Right forelimb (tissue), 1 donor: ENCODE results near the gene AATF.

Experiments used
- DNase-seq: peaks from one replicate; pipeline ENCODE4 v3.0.0-alpha.2; 2018

AATF gene

GRCh38 chr17:36942019-36942599 is 6.6 kb upstream of the AATF start:
- DNase-seq: no peak

- peak; percentile 45 for DNase-seq
These were observed 6.1 kb upstream of the AATF start for GRCh38 chr17:36942631-36943125.

GRCh38 chr17:36943250-36944191 is 5.2 kb upstream of the AATF start:
- no peak for DNase-seq

GRCh38 chr17:36944553-36944952 is 4.2 kb upstream of the AATF start:
- DNase-seq: no peak

- no peak for DNase-seq
These were observed 3.6 kb upstream of the AATF start for GRCh38 chr17:36945140-36945539.

GRCh38 chr17:36945959-36946725 is 2.6 kb upstream of the AATF start:
- no peak for DNase-seq

- DNase-seq: no peak
These were observed 2.0 kb upstream of the AATF start for GRCh38 chr17:36946726-36947091.

GRCh38 chr17:36947922-36948716 is 635 bp upstream of the AATF start:
- no peak for DNase-seq

- DNase-seq: no peak
These were observed 740 bp downstream of the AATF start for GRCh38 chr17:36949461-36949927.

GRCh38 chr17:36950027-36950426 is 1.3 kb downstream of the AATF start:
- DNase-seq: no peak

- no peak for DNase-seq
These were observed 2.5 kb downstream of the AATF start for GRCh38 chr17:36951084-36951789.

- DNase-seq: no peak
These were observed 22.8 kb downstream of the AATF start for GRCh38 chr17:36971508-36971907.

- no peak for DNase-seq
These were observed 23.5 kb downstream of the AATF start for GRCh38 chr17:36972186-36972700.

GRCh38 chr17:36972905-36973304 is 24.2 kb downstream of the AATF start:
- no peak for DNase-seq

- no peak for DNase-seq
These were observed 27.3 kb downstream of the AATF start for GRCh38 chr17:36975922-36976515.

GRCh38 chr17:36977066-36977465 is 28.3 kb downstream of the AATF start:
- DNase-seq: no peak

GRCh38 chr17:36977568-36977967 is 28.8 kb downstream of the AATF start:
- no peak for DNase-seq

GRCh38 chr17:36978810-36979564 is 30.2 kb downstream of the AATF start:
- DNase-seq: no peak

- no peak for DNase-seq
These were observed 30.8 kb downstream of the AATF start for GRCh38 chr17:36979565-36979941.

GRCh38 chr17:36980280-36980761 is 31.6 kb downstream of the AATF start:
- DNase-seq: no peak
